ENCODE data around the gene ZNF835.

DNA sequence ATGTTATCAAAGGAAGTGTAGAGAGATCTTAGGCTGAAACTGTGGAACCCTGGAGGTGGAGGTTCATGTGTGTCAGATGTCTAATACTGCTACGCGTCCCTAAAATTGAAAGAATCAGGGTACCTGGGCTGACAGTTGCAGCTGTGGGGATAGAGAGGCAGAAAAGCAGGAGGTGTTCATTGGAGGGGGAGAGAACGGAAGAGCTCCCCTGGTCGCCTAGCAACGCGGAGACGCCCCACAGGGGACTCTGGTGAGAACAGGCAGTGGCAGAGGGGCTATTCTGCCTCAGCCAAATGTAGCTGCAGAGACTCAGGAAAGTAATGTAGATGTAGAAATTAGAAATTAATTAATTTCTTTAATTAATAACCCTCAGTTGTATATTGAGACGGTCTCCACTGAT, 10.1 kb upstream of the ZNF835 start:
- TF ChIP-seq, protein P1, sequence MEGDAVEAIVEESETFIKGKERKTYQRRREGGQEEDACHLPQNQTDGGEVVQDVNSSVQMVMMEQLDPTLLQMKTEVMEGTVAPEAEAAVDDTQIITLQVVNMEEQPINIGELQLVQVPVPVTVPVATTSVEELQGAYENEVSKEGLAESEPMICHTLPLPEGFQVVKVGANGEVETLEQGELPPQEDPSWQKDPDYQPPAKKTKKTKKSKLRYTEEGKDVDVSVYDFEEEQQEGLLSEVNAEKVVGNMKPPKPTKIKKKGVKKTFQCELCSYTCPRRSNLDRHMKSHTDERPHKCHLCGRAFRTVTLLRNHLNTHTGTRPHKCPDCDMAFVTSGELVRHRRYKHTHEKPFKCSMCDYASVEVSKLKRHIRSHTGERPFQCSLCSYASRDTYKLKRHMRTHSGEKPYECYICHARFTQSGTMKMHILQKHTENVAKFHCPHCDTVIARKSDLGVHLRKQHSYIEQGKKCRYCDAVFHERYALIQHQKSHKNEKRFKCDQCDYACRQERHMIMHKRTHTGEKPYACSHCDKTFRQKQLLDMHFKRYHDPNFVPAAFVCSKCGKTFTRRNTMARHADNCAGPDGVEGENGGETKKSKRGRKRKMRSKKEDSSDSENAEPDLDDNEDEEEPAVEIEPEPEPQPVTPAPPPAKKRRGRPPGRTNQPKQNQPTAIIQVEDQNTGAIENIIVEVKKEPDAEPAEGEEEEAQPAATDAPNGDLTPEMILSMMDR (IDR thresholded peaks at IDR 0.05; ENCODE audit: low read depth, low read length, poor library complexity, severe bottlenecking): no peak
- TF ChIP-seq EZH2phosphoT487 (IDR thresholded peaks at IDR 0.05; ENCODE audit: borderline replicate concordance, low read length): no peak
